ENCODE measurements around the gene CEP63.

DNA sequence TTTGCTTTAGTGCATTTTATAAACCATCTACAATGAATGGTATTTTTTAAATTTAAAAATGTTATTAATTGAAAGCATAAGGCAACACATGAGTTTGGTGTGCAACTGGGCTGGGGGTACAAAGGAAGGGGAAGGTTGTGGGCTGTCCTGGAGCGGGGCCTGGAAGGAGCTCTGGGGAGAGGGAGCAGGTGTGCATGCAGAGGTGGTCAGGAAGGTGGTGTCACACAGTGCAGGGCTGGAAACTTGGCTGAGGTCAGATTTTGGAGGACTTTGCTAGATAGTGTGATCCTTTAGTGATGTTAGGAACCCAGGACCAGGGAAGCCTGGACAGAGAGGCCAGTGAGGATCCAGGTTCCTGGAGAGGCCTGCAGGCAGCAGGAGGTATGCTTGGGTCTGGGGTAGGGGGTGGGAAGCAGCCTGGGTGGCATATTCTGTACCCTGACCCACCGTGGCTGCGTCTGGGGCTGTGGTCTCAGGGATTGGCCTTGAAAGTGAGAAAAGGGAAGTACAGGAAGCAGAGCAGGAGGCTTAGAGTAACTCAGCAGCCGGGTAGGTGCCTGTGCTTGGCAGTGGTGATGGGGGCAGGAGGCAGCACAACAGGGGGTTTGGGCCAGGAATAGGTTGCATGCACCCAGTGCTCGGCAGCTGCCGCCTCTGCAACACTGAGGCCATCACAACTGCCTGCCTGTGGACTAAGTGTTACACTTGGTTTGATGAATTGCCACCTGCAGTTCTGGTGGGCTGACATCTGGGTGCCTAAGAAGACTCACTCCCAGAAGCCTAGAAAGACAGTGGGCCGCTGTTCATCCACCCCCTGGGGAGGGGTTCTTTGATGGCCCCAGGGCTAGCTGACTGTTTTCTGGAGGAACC lies 132.0 kb downstream of the CEP63 start:
- TF ChIP-seq, protein P1, sequence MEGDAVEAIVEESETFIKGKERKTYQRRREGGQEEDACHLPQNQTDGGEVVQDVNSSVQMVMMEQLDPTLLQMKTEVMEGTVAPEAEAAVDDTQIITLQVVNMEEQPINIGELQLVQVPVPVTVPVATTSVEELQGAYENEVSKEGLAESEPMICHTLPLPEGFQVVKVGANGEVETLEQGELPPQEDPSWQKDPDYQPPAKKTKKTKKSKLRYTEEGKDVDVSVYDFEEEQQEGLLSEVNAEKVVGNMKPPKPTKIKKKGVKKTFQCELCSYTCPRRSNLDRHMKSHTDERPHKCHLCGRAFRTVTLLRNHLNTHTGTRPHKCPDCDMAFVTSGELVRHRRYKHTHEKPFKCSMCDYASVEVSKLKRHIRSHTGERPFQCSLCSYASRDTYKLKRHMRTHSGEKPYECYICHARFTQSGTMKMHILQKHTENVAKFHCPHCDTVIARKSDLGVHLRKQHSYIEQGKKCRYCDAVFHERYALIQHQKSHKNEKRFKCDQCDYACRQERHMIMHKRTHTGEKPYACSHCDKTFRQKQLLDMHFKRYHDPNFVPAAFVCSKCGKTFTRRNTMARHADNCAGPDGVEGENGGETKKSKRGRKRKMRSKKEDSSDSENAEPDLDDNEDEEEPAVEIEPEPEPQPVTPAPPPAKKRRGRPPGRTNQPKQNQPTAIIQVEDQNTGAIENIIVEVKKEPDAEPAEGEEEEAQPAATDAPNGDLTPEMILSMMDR (IDR thresholded peaks at IDR 0.05) = no peak
- no peak for TF ChIP-seq POLR2A (IDR thresholded peaks at IDR 0.05)

All from body of pancreas (tissue), 4 donors.